Mammary epithelial cell (primary cell): ENCODE measurements around the gene SHB.

Experiments used
- CTCF ChIP-seq, 2 donors: IDR thresholded peaks in 1 of 2; conservative IDR thresholded peaks in 1 of 2; 2 replicates each; pipeline ENCODE4 v1.5.1; 2011 to 2012; ENCODE audit warnings: inconsistent platforms in 2 of 2, low read length in 2 of 2, mild to moderate bottlenecking in 2 of 2, control low read depth in 1 of 2, low read depth in 1 of 2; ENCODE audit not compliant: insufficient read depth in 1 of 2; ENCODE audit errors: extremely low read depth in 1 of 2
- EZH2 ChIP-seq: IDR thresholded peaks from 2 replicates; pipeline ENCODE4 v1.6.1; 2012; ENCODE audit warnings: low read length, inconsistent platforms, borderline replicate concordance

GRCh38 chr9:37975639-37976038 lies 93.4 kb downstream of the SHB start:
- TF ChIP-seq EZH2 = no peak
- TF ChIP-seq CTCF (conservative IDR thresholded peaks at IDR 0.05 in 1 of 2, IDR thresholded peaks at IDR 0.05 in 1 of 2; ENCODE audit: extremely low read depth in 1 of 2, insufficient read depth in 1 of 2, low read depth in 1 of 2, low read length in 2 of 2) = no peak
